Activated T-cell treated with anti-CD3 and anti-CD28 coated beads, Interleukin-2, amount 50 U/mL, for 24 hours (primary cell): ENCODE results near the gene SIX2.

Source experiments
- DNase-seq: peaks from one replicate; pipeline ENCODE4 v3.0.0-alpha.2; 2020
- H3K27ac Mint-ChIP-seq: 2 replicates; pipeline ENCODE4 v1.8.0; 2020; ENCODE audit warnings: mild to moderate bottlenecking, mixed read lengths
- H3K27me3 Mint-ChIP-seq: 2 replicates; pipeline ENCODE4 v1.8.0; 2020; ENCODE audit warnings: mixed read lengths
- H3K36me3 Mint-ChIP-seq: 2 replicates; pipeline ENCODE4 v1.8.0; 2020; ENCODE audit warnings: low read depth, mixed read lengths
- H3K4me1 Mint-ChIP-seq: 2 replicates; pipeline ENCODE4 v1.8.0; 2020; ENCODE audit warnings: low read depth, mixed read lengths
- H3K4me3 Mint-ChIP-seq: 2 replicates; pipeline ENCODE4 v1.8.0; 2020; ENCODE audit warnings: mild to moderate bottlenecking, moderate library complexity, mixed read lengths
- H3K9me3 Mint-ChIP-seq: 2 replicates; pipeline ENCODE4 v1.8.0; 2020; ENCODE audit warnings: mixed read lengths

Gene SIX2

GRCh38 chr2:45011121-45011520 is 1.9 kb upstream of the SIX2 start:
- H3K4me1 Mint-ChIP-seq: peaks cover 28% of the 10 kb centered on the region
- H3K4me3 Mint-ChIP-seq: no peak overlapping the region
- H3K27me3 Mint-ChIP-seq: peaks cover 85% of the 10 kb centered on the region
- H3K9me3 Mint-ChIP-seq: no peaks in the 10 kb centered on the region
- no peaks in the 10 kb centered on the region for H3K36me3 Mint-ChIP-seq
- no peak for DNase-seq
- no peak overlapping the region for H3K27ac Mint-ChIP-seq

GRCh38 chr2:45010702-45011012 is 1.4 kb upstream of the SIX2 start:
- Mint-ChIP-seq H3K4me1 (peaks cover 29% of the 10 kb centered on the region), H3K27ac (no peak overlapping the region), H3K9me3 (no peaks in the 10 kb centered on the region)

DNA sequence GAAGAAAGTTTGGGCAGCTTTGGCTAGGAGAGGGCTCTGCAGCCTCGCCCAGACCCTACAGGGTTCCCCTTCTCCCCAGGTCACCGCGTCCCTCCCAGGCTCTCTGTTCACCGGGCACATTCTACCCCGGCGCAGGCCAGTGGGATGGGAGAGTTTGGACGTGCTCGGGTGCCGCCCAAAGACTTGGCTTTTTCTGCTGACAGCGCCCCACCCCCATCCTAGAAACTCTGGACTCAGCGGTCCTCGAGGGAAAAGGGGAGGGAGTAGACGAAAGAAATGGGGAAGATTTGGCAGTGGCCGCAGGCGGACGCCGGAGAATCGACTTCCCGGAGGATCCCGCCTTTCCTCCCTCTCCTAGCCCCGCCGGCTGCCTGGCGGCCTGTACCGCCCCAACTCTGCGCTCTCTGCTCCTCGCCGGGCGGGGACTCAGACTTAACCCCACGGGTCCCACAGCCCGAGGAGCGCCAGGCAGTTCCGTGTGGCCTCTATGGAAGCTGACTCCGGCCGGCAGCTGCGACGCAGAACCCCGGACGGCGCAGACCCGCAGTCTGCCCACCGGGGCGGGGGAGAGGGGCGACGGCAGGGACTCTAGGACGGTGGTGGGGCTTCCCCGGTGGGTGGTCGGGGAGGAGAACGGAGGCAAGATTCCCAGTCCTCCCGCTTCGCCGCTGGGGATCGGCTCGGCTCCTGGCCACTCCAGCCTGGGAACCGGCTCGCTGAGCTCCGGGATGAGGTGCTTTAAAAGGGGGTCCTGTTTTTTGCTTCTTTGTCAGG is 863 bp upstream of the SIX2 start:
- Mint-ChIP-seq H3K36me3 (no peaks in the 10 kb centered on the region), H3K27me3 (peaks cover 85% of the 10 kb centered on the region), H3K9me3 (no peaks in the 10 kb centered on the region), H3K4me3 (peak overlapping the region; percentile 67), H3K4me1 (peaks cover 34% of the 10 kb centered on the region), H3K27ac (no peak overlapping the region)
- DNase-seq: no peak

More at GRCh38 chr2:45010702-45011012, 1.4 kb upstream of the SIX2 start:
- DNase-seq: no peak
- Mint-ChIP-seq H3K27me3 (peaks cover 85% of the 10 kb centered on the region), H3K36me3 (no peaks in the 10 kb centered on the region), H3K4me3 (no peak overlapping the region)

- H3K36me3 Mint-ChIP-seq: no peaks in the 10 kb centered on the region
- no peaks in the 10 kb centered on the region for H3K9me3 Mint-ChIP-seq
- peaks cover 91% of the 10 kb centered on the region for H3K27me3 Mint-ChIP-seq
- peak overlapping the region; percentile 45 for H3K4me3 Mint-ChIP-seq
- no peak overlapping the region for H3K27ac Mint-ChIP-seq
- H3K4me1 Mint-ChIP-seq: peaks cover 43% of the 10 kb centered on the region
- DNase-seq: no peak
Measured at GRCh38 chr2:45008296-45009129, 739 bp downstream of the SIX2 start.

- H3K4me3 Mint-ChIP-seq: no peak overlapping the region
- no peaks in the 10 kb centered on the region for H3K9me3 Mint-ChIP-seq
- no peak overlapping the region for H3K27ac Mint-ChIP-seq
- H3K36me3 Mint-ChIP-seq: no peaks in the 10 kb centered on the region
- peaks cover 42% of the 10 kb centered on the region for H3K4me1 Mint-ChIP-seq
- H3K27me3 Mint-ChIP-seq: peaks cover 95% of the 10 kb centered on the region
- no peak for DNase-seq
Measured at GRCh38 chr2:45007961-45008295, 1.3 kb downstream of the SIX2 start.

DNA sequence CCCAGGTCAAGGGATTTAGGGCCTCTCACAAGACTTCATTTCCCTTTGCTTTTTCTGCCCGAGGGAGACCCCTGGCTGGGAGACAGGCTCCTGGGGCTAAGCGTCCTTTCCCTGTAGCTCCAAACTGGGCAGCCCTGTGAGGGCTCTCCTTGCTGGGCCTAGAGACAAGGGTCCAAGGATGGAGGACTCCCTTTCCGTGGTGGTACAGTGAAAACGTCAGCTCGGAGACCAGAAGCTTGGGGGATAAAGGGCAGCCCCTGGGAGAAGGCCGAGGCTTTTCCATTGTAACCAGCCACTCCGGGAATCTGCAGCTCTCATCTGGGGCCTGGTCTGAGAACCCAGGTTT is 2.3 kb downstream of the SIX2 start:
- Mint-ChIP-seq H3K36me3 (no peaks in the 10 kb centered on the region), H3K4me3 (no peak overlapping the region), H3K4me1 (peaks cover 42% of the 10 kb centered on the region), H3K9me3 (no peaks in the 10 kb centered on the region), H3K27ac (no peak overlapping the region), H3K27me3 (peaks cover 93% of the 10 kb centered on the region)
- no peak for DNase-seq

DNA sequence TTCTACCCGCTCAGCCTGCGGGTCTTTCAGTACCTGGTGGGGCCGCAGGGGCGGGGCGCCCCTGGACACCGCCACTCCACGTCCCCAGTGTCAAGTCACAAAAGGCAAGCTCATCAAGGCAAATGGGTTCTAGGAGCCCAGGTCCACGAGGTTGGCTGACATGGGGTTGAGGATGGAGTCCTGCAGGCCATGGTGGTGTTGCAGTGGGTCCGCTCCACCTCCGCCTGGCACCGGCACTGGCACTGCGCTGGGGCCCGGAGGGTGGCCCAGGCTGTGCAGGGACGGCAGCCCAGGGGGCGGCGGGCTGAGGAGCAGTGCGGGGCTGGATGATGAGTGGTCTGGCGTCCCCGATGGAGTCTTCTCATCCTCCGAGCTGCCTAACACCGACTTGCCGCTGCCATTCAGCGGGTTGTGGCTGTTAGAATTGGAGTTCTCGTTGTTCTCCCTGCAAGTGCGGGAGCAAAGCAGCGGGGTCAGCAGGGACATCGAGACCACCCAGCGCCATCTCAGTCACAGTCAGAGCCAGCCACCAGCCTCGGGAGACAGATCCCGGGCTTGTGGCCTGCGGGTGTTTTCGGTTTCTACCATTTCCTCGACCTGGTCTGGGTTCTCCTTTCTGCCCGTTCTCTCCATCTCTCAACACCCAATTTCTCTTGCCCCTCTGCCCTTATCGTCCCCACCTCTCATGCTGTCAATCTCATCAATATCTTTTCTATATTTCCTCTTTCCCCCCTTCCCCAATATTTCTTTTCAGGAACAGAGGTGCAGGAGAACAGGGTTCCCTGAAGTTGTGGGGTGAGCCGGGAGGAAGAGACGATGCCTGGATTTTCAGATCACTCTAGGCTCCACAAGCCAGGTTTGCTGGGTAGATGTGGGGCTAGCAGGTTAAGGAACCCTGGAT is 3.0 kb downstream of the SIX2 start:
- Mint-ChIP-seq H3K27me3 (peaks cover 93% of the 10 kb centered on the region), H3K9me3 (no peaks in the 10 kb centered on the region), H3K27ac (no peak overlapping the region), H3K4me1 (peaks cover 48% of the 10 kb centered on the region), H3K4me3 (no peak overlapping the region), H3K36me3 (no peaks in the 10 kb centered on the region)
- no peak for DNase-seq

DNA sequence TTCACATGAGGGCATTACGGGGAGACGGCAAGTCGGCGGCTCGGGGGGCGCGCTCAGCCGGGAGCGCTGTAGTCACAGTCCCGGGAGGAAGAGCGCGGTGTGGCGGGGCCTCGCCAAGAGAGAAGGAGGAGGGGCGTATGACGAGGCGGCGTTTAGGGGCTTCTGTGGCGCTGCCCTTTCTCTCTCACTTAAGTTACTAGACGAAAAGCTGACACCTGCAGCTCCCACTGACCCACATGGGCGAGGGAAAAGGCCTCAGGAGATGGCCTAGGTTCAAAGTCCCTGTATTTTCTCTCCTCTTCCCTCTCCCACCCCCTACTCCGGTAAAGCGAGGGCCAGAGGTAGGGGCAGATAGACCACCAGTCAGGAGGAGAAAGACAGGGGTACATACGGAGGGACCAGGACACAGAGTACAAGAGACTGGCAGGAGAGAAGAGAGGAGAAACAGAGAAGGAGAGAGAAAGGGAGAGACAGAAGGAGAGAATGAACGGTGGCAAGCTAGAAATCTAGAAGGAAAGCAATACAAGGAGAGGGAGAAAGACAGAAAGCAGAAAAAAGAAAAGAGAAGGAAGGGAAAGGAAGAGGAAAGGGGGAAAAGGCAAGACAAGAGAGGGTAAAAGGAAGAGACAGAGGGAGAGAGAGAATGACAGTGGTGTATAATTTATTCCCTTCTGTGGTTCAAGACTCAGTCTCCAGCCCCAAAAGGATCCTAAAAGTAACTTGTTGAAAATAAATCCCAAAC is 3.8 kb downstream of the SIX2 start:
- no peak for DNase-seq
- H3K4me3 Mint-ChIP-seq: no peak overlapping the region
- no peaks in the 10 kb centered on the region for H3K36me3 Mint-ChIP-seq
- no peak overlapping the region for H3K27ac Mint-ChIP-seq
- peaks cover 49% of the 10 kb centered on the region for H3K4me1 Mint-ChIP-seq
- H3K27me3 Mint-ChIP-seq: peaks cover 92% of the 10 kb centered on the region
- no peaks in the 10 kb centered on the region for H3K9me3 Mint-ChIP-seq

DNA sequence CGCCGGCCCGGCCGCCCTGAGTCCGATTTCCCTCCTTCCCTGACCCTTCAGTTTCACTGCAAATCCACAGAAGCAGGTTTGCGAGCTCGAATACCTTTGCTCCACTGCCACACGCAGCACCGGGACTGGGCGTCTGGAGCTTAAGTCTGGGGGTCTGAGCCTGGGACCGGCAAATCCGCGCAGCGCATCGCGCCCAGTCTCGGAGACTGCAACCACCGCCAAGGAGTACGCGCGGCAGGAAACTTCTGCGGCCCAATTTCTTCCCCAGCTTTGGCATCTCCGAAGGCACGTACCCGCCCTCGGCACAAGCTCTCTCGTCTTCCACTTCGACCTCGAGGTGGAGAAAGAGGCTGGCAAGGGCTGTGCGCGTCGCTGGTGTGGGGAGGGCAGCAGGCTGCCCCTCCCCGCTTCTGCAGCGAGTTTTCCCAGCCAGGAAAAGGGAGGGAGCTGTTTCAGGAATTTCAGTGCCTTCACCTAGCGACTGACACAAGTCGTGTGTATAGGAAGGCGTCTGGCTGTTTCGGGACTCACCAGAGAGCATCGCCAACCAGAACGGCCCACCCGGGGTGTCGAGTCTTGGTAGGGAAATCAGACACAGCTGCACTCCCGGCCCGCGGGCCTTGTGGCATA is 4.6 kb downstream of the SIX2 start:
- H3K4me1 Mint-ChIP-seq: peaks cover 45% of the 10 kb centered on the region
- H3K36me3 Mint-ChIP-seq: no peaks in the 10 kb centered on the region
- no peak overlapping the region for H3K27ac Mint-ChIP-seq
- peaks cover 92% of the 10 kb centered on the region for H3K27me3 Mint-ChIP-seq
- DNase-seq: no peak
- H3K9me3 Mint-ChIP-seq: no peaks in the 10 kb centered on the region
- H3K4me3 Mint-ChIP-seq: peak overlapping the region; percentile 45

DNA sequence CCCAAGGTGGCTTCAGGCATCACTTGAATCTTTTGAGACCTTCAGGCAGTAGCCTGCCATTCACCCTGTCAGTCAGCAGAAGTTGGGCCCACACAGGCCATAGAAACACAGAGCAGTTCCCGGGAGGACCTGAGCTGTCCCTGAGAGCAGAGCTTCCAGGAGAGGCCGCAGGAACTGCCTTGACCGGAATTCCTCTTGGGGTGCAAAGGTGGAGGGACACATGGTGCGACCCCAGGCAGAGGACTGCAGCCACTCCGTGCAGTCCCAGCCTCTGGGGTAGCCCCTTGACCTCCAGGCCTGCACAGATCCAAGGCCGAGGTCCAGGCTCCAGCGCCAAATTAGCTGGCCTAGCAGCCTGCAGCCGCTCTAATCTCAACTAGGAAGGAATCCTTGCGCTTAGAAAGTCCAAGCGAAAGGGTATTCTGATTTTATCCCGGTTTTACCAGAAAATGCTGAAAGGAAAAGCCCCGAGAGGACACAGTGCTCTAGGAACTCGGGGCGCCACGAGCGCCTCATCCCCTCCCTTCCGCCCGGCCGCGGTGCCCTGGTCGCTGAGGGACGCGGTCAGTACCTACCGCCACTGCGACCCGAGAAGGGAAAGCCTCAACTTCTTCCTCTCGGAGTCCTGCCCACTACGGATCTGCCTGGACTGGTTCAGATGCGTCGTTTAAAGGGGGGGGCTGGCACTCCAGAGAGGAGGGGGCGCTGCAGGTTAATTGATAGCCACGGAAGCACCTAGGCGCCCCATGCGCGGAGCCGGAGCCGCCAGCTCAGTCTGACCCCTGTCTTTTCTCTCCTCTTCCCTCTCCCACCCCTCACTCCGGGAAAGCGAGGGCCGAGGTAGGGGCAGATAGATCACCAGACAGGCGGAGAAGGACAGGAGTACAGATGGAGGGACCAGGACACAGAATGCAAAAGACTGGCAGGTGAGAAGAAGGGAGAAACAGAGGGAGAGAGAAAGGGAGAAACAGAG is 5.4 kb downstream of the SIX2 start:
- peak overlapping the region; percentile 45 for H3K4me3 Mint-ChIP-seq
- peaks cover 94% of the 10 kb centered on the region for H3K27me3 Mint-ChIP-seq
- H3K9me3 Mint-ChIP-seq: no peaks in the 10 kb centered on the region
- H3K4me1 Mint-ChIP-seq: peaks cover 43% of the 10 kb centered on the region
- no peak for DNase-seq
- H3K27ac Mint-ChIP-seq: no peak overlapping the region
- no peaks in the 10 kb centered on the region for H3K36me3 Mint-ChIP-seq

GRCh38 chr2:45002686-45003085 is 6.6 kb downstream of the SIX2 start:
- Mint-ChIP-seq H3K4me3 (no peak overlapping the region), H3K27me3 (peaks cover 94% of the 10 kb centered on the region), H3K27ac (no peak overlapping the region), H3K4me1 (peaks cover 35% of the 10 kb centered on the region), H3K9me3 (no peaks in the 10 kb centered on the region), H3K36me3 (no peaks in the 10 kb centered on the region)
- DNase-seq: no peak

GRCh38 chr2:45001869-45002385 is 7.3 kb downstream of the SIX2 start:
- H3K27me3 Mint-ChIP-seq: peaks cover 92% of the 10 kb centered on the region
- peak overlapping the region; percentile 55 for H3K4me3 Mint-ChIP-seq
- DNase-seq: no peak
- no peaks in the 10 kb centered on the region for H3K9me3 Mint-ChIP-seq
- H3K27ac Mint-ChIP-seq: no peak overlapping the region
- peaks cover 35% of the 10 kb centered on the region for H3K4me1 Mint-ChIP-seq
- H3K36me3 Mint-ChIP-seq: no peaks in the 10 kb centered on the region
